ENCODE measurements around the gene ATG9B.
A peak's percentile ranks its signal among the peaks of the same experiment; 100 is the strongest.

ATG9B gene

GRCh38 chr7:151019130-151019447 lies 5.2 kb downstream of the ATG9B start:
- Histone ChIP-seq H3K4me2 (ENCODE audit: low read depth, low read length) (no peak overlapping the region), H3K9ac (ENCODE audit: low read length) (no peak overlapping the region), H3K4me3 (ENCODE audit: low read length) (no peak overlapping the region), H3F3A (ENCODE audit: insufficient read depth, low read length) (no peaks in the 10 kb centered on the region), H3K9me3 (replicated peaks; ENCODE audit: insufficient read depth, low read length) (no peaks in the 10 kb centered on the region), H3K9me2 (replicated peaks; ENCODE audit: insufficient read depth, low read length) (no peaks in the 10 kb centered on the region), H3K36me3 (replicated peaks; ENCODE audit: insufficient read depth, low read length) (no peaks in the 10 kb centered on the region), H3K79me2 (ENCODE audit: low read length) (no peaks in the 10 kb centered on the region), H3K27me3 (replicated peaks; ENCODE audit: insufficient read depth, low read length) (peaks cover 53% of the 10 kb centered on the region), H3K27ac (ENCODE audit: low read length) (no peak overlapping the region), H2AFZ (ENCODE audit: low read length) (no peak overlapping the region), H3K4me1 (ENCODE audit: low read length) (0 out of 2 replicates have a peak, but pooled peaks cover 6% of the 10 kb centered on the region), H4K20me1 (ENCODE audit: insufficient read depth, low read length) (no peaks in the 10 kb centered on the region)
- TF ChIP-seq EZH2 (optimal IDR thresholded peaks at IDR 0.05; ENCODE audit: low read depth, low read length) (no peak), EZH2phosphoT487 (IDR thresholded peaks at IDR 0.05; ENCODE audit: low read length) (no peak)
- TF ChIP-seq, protein P1, sequence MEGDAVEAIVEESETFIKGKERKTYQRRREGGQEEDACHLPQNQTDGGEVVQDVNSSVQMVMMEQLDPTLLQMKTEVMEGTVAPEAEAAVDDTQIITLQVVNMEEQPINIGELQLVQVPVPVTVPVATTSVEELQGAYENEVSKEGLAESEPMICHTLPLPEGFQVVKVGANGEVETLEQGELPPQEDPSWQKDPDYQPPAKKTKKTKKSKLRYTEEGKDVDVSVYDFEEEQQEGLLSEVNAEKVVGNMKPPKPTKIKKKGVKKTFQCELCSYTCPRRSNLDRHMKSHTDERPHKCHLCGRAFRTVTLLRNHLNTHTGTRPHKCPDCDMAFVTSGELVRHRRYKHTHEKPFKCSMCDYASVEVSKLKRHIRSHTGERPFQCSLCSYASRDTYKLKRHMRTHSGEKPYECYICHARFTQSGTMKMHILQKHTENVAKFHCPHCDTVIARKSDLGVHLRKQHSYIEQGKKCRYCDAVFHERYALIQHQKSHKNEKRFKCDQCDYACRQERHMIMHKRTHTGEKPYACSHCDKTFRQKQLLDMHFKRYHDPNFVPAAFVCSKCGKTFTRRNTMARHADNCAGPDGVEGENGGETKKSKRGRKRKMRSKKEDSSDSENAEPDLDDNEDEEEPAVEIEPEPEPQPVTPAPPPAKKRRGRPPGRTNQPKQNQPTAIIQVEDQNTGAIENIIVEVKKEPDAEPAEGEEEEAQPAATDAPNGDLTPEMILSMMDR (IDR thresholded peaks at IDR 0.05; ENCODE audit: low read length): no peak
- DNase-seq: no peak

DNA sequence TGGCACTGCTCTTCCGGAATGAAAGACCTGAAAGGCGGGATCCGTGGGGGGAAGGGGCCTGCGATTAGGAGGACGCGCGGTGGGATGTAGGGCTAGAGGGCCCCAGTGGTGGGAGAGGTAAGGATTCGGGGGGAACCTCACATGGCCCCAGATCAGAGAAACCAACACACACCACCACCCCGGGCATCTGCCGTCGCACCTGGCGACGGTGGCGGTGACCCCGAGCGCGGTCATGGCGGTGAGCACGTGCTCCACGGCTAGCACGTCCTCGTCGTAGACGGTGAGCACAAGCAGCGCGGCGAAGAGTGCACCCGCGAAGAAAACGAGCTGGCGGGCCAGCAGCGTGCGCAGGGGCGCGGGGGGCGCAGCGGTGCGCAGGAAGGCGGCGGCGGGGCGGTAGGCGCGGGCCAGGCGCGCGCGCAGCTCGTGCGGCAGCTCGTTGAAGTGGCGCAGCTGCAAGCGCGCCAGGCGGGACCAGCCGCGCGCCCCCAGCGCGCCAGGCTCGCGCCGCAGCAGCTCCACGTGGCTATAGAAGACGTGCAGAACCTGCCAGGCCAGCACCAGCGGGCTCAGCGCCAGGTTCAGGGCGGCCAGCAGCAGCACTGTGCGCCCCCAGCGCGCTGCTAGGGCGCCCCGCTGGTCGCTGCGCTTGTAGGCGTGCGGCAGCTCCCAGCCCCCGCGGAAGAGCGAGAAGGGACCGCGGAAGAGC lies 5.7 kb downstream of the ATG9B start:
- Histone ChIP-seq H3K79me2 (ENCODE audit: low read length) (no peaks in the 10 kb centered on the region), H3K4me2 (ENCODE audit: low read depth, low read length) (peak overlapping the region; percentile 76), H3K9ac (ENCODE audit: low read length) (no peak overlapping the region), H3K9me3 (replicated peaks; ENCODE audit: insufficient read depth, low read length) (no peaks in the 10 kb centered on the region), H3K27ac (ENCODE audit: low read length) (no peak overlapping the region), H3F3A (ENCODE audit: insufficient read depth, low read length) (no peaks in the 10 kb centered on the region), H4K20me1 (ENCODE audit: insufficient read depth, low read length) (no peaks in the 10 kb centered on the region), H3K27me3 (replicated peaks; ENCODE audit: insufficient read depth, low read length) (peaks cover 53% of the 10 kb centered on the region), H3K36me3 (replicated peaks; ENCODE audit: insufficient read depth, low read length) (no peaks in the 10 kb centered on the region), H3K9me2 (replicated peaks; ENCODE audit: insufficient read depth, low read length) (no peaks in the 10 kb centered on the region), H3K4me3 (ENCODE audit: low read length) (0 out of 2 replicates have a peak overlapping the region, but pooled peaks have one; percentile 29), H2AFZ (ENCODE audit: low read length) (peak overlapping the region; percentile 66; the same call in 1 of the 2 replicates), H3K4me1 (ENCODE audit: low read length) (0 out of 2 replicates have a peak, but pooled peaks cover 6% of the 10 kb centered on the region)
- no peak for DNase-seq
- no peak for TF ChIP-seq EZH2phosphoT487 (IDR thresholded peaks at IDR 0.05; ENCODE audit: low read length)
- TF ChIP-seq EZH2 (optimal IDR thresholded peaks at IDR 0.05; ENCODE audit: low read depth, low read length): no peak
- TF ChIP-seq, protein P1 (IDR thresholded peaks at IDR 0.05; ENCODE audit: low read length): no peak

GRCh38 chr7:151017953-151018420 lies 6.3 kb downstream of the ATG9B start:
- H2AFZ ChIP-seq (ENCODE audit: low read length): peak overlapping the region; percentile 66

More at GRCh38 chr7:151017953-151018420, 6.3 kb downstream of the ATG9B start:
- H3K4me1 ChIP-seq (ENCODE audit: low read length): peaks cover 10% of the 10 kb centered on the region; the same call in 1 of the 2 replicates
- H4K20me1 ChIP-seq (ENCODE audit: insufficient read depth, low read length): no peaks in the 10 kb centered on the region
- H3F3A ChIP-seq (ENCODE audit: insufficient read depth, low read length): 0 out of 2 replicates have a peak, but pooled peaks cover 3% of the 10 kb centered on the region
- H3K9ac ChIP-seq (ENCODE audit: low read length): no peak overlapping the region
- H3K79me2 ChIP-seq (ENCODE audit: low read length): no peaks in the 10 kb centered on the region
- no peaks in the 10 kb centered on the region for H3K9me3 ChIP-seq (replicated peaks; ENCODE audit: insufficient read depth, low read length)
- peak overlapping the region; percentile 76 for H3K4me2 ChIP-seq (ENCODE audit: low read depth, low read length)
- no peak overlapping the region for H3K27ac ChIP-seq (ENCODE audit: low read length)
- no peaks in the 10 kb centered on the region for H3K36me3 ChIP-seq (replicated peaks; ENCODE audit: insufficient read depth, low read length)
- DNase-seq: peak; percentile 68
- peaks cover 55% of the 10 kb centered on the region for H3K27me3 ChIP-seq (replicated peaks; ENCODE audit: insufficient read depth, low read length)
- peak overlapping the region; percentile 29 for H3K4me3 ChIP-seq (ENCODE audit: low read length)
- TF ChIP-seq, protein P1 (IDR thresholded peaks at IDR 0.05; ENCODE audit: low read length): peak; percentile 100
- TF ChIP-seq EZH2phosphoT487 (IDR thresholded peaks at IDR 0.05; ENCODE audit: low read length): no peak
- TF ChIP-seq EZH2 (optimal IDR thresholded peaks at IDR 0.05; ENCODE audit: low read depth, low read length): no peak
- no peaks in the 10 kb centered on the region for H3K9me2 ChIP-seq (replicated peaks; ENCODE audit: insufficient read depth, low read length)

Measured in MM.1S (cell line).